SK-N-SH (cell line): ENCODE results near the gene AP1S3.

Experiments used
- MEF2A ChIP-seq: IDR thresholded peaks from 2 replicates; pipeline ENCODE4 v1.4.0; 2012; ENCODE audit warnings: low read depth, borderline replicate concordance
- TEAD4 ChIP-seq: IDR thresholded peaks from 2 replicates; pipeline ENCODE4 v1.4.0; 2012; ENCODE audit warnings: mild to moderate bottlenecking, borderline replicate concordance; ENCODE audit not compliant: insufficient read depth
- TF ChIP-seq, protein P1 (sequence below): IDR thresholded peaks from 2 replicates; pipeline ENCODE4 v1.4.0; 2012; ENCODE audit warnings: low read depth

DNA sequence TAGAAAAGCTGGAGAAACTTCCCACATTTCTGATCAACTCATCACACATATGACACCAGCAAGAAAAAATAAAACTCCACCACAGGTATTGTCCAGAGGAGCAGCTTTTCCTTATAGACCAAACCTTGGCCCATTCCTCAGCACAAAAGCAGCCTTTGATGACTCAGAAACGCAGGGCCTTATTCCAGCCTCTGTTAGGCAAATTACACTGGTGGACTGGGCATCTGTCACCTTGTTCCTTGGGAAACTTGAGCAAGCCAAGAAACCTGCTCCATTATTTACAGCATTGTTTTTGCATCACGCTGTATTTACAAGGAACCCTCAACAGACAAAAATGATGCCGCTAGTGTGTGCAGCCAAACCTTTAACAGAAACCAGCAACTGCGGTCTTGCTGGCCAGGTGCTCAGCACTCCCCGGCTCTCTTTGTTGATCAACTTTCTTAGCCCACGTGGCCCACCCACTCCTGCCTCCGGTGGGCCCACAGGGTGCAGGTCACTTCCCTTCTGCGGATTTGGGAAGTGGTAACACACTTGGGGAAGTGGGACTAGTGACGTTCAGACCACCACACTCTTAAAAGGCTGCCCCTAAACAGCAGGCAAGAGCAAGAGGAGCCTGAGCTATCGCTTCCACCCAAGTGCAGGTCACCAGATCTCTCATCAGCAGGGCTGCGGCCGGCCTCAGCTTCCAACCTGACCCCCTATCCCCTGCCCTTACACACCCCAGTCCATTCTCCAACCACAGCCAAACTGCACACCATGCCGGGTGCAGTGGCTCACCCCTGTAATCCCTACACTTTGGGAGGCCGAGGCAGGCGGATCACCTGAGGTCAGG is 1.5 kb downstream of the AP1S3 start:
- TF ChIP-seq, protein P1, sequence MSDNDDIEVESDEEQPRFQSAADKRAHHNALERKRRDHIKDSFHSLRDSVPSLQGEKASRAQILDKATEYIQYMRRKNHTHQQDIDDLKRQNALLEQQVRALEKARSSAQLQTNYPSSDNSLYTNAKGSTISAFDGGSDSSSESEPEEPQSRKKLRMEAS, result no peak
- TF ChIP-seq MEF2A (no peak), TEAD4 (no peak)
